Ureter (tissue), 1 donor: ENCODE measurements around the gene PRLHR. TPM values are rescaled to one million over a fixed set of nuclear protein-coding genes. Genes with fewer than 3 reads are reported as not detected.

Source experiments
- DNase-seq: peaks from one replicate; pipeline ENCODE4 v3.0.0-alpha.2; 2020; ENCODE audit warnings: low spot score
- total RNA-seq: library from RNA; stranded (reverse); gene quantifications from one replicate; pipeline ENCODE4 v1.2.4, GENCODE V29; 2023
- donor health status: DM: yes; HTN: yes; CAD: no.

PRLHR gene
- total RNA-seq, 1 donor from 2014 or later, result not detected

DNA sequence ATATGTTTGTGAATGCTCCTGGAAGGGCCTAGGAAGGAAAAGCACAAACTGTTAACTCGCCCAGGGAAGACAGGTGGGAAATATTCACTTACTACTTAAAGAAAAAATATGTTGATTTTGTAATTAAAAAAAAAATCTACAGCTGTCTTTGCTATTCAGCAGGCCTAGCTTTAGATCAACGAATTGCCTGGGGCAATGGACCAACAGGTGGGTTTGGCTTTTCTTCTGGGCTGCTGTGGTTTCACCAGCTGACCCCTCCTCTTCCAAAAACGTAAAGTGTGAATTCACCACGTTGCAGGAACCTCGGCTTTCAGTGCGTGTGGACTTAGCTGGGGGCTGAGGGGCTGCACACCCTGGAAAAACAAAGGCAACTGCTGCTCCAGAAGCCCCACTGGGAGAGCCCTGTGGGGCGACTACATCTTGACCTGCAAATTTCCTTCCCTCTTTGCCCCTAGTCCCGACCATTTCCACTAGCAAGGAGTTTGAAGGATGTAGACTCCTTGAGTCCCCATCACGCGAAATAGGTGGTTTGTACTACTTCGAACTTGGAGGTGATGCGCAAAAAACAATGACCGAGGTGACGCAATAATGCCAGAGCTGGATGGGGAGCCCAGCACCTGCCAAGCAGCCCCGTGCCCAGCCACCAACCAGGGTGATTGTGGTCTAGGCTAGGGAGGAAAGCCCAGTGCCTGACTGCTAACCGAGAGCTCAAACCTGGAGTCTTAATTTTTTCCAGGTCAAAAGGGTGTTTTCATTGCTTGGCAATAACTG is 7.4 kb downstream of the PRLHR start:
- DNase-seq, result no peak

DNA sequence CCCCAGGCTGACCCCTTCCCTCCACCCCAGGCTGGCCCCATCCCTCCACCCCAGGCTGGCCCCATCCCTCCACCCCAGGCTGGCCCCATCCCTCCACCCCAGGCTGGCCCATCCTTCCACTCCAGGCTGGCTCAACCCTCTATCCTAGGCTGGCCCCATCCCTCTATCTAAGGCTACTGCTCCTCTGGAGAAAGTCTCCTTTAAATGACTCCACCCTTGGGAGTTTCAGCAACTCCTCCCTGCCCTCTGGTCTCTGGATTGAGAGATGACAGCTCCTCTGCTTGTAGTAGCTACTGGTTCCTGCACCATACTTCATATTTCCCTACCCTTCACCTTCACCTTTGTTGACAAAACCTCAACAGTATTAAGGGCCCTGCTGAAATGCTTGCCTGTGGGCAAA is 8.5 kb downstream of the PRLHR start:
- DNase-seq, result no peak

DNA sequence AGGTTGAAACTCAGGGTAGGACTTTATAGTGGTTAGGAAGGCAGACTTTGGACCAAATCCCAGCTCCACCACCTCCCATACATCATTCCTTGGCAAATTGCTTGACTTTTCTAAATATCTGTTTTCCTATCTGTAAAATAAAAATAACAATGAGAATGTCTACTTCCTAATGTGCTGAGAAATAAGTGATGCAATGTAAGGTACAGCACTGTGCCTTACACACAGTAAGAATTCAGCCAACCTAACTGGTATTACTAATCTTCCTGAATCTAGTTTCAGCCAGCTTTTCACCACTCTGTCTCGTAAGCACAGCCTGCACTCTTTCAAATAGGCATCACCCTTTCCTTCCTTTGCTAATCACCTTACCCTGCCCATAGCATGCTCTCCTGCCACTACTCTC is 9.7 kb downstream of the PRLHR start:
- no peak for DNase-seq

DNA sequence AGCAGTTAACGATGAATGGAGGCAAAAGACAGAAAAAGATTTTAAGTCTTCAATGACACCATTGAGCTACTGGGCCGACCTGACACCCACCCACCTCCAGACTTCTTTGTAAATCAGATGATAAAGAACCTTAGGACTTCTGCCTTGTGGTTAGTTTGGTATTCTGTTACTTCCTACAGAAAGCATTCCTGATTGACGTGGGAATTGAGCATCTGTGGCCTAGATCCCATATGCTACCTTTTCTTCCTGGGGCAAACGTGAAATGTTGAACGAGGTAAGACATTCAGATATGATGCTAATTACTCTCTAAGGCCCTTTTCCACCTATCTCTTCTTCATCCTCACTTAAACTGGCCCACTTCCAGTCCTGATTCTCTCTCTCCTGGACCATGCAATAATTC is 10.2 kb downstream of the PRLHR start:
- DNase-seq, result no peak

DNA sequence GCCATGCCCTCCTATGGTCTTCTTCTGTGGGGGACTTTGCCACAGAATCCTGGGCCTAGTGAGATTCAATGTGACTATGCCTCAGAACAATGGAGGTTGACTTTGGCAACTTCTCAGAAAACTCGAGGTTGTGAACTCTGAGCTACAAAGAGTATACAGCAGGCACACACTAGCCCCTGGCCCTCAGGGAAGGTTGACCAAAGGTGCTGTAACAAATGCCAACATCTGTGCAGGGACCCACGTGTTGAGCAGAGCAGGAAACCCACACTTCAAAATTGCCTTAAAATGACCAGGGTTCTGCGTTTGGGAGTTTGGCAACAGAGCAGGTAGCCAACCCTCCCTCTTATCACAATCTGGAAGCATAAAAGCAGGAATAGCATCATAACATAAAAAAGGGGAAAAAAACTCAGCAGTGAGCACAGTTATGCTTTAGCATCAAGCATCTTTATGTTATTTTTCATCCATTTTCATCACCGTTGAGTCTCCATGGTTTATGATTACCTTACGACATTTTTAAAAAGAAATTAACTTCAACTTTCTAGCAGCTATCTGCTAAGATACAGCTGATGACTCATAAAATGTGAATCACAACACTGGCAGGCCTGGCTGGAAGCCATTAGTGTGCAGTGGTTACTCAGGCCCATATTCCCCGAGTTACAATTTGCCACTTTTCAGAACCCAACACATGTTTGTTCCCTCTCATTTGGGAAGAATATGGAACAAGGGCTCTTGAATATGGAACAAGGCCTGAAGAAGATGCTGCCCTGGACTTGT is 11.1 kb downstream of the PRLHR start:
- no peak for DNase-seq

DNA sequence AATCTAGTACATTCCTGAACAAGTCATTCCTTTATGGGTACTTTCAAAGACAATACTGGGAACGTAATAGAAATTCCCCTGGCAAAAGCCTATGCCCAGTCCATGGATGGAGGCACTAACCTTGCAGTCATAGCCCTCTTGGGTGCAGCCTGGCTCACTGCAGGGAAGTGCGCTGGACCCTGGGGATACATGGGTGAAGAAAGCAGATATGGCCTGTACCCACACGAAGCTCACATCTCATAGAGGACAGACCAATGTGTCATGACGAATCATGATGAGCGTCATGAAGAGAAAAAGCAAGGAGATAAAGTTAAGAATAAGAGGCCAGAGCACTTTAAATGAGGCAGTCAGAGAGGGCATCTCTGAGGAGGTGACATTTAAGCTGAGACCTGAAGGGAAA is 11.8 kb downstream of the PRLHR start:
- DNase-seq, result no peak

DNA sequence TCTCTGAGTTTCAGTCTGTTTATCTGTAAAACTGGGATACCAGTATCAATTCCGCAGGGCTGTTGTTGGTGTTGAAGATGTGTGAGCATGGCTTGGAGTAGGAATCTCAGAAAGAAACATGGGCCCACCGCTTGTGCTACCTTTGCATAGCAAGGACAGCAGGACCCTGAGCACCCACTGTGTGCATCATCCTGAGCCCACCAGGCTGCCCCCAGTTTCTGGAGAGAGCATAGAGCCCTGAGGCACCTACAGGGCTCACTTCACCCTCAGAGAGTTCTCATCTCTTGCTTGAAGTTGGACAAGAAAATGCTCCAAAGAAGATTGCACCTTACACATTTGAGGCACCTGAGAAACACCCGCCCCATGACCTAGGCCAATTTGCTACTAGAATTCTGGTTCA is 12.9 kb downstream of the PRLHR start:
- no peak for DNase-seq

DNA sequence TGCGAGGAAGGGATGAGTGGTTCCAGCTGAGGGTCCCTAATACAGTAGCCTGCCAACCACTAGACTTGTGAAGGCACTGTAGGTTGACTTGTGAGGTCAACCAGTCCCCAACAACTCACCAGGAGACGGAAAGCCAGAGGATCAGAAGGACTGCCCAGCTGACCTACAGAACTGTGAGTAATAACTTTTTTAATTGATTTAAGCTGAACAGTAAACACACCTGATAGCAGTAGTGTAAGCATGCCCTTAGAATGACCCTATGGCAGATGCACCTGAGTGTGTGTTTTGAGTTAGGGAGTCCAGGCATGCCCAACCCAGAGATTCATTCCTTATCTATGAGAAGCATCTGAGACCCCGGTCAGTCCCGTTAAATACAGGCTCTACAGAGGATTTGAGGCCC is 14.1 kb downstream of the PRLHR start:
- no peak for DNase-seq

DNA sequence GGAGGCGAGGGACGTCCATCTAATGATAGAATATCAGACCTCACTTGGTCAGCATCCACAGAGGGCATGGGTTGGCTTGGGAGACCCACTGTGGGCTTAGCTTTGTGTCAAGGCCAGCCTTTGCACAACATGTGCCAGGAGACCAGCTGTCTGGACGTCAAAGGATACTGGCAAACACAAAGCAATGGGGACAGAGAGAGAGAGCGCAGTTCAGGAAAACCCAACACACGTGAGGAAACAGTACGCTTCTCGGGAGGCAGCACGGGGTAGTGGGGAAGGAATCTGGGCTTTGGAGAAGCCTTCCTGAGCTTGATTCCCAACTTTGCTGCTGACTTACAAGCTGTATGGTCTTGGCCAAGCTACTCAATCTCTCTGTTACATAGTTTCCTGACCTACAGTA is 14.7 kb downstream of the PRLHR start:
- DNase-seq, result no peak

DNA sequence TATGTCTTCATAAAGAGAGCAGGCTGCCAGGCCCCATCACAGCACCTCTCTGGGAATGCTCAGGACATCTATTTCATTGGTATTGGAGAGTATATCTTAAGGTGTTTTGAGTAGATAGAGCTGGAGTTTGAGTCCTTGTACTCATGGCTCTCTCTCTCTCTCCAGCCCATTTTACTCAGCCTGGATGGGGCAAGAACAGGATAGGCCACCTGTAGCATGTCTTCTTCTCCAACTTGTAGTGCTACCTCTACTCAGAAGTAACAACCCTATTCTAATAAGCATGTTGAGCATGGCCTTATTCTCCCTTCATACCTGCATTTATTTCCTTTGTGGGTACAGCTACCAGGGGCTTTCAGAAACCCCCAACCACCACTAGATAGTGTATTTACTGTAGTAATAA is 21.9 kb downstream of the PRLHR start:
- no peak for DNase-seq

DNA sequence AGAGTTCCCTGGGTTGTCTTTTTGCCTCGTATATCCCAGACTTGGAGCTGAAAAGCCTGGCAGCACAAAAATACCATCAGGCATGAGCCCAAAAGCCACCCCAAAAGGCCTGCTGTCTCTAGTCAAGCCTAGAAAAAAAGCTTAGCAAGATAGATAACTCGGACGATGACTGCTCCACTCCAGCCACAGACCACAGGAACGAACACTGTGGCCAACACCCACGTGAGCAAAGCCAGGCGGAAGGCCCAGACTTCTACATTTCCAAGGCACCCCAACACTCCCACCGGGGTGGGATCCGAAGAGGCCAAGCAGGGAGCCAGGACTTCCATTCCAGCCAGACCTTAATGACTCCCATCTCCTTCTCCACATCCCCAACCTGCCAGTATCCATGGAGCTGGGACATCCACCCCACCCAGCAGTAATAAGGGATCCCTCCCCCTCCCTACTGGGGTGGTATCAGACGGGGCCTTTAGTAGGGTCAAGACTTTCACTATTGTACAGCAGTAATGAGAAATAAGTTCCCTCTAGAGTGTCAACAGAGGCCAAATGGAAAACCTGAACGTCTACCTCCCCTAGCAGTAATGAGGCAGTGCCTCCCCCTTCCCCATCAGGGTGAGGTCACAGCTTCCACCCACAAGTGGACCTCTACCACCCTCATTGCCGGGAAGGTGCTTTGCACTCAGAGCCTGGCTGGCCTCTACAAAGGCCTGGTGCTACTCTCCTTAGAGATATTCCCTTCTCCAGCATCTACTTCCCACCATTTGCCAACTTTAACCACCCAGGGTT is 23.0 kb downstream of the PRLHR start:
- no peak for DNase-seq

DNA sequence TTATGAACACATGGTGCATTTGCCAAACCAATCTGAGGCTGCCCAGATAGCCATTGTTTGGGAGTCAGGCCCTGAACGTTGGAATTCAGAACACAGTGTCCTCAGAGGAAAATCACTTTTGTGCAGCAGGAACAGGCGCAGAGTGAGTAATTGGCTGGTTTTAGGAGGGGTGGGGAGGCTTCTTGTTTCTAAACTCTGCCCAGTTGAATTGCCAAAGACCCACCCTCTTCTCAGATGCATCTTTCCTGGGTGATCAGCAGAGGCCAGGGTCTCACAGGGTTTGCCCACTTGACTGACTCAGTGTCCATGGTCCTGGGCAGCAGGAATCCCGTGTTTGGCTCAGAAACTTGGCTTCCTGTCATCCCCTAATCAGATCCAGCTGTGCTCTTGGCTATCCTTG is 24.3 kb downstream of the PRLHR start:
- DNase-seq, result peak; percentile 63

DNA sequence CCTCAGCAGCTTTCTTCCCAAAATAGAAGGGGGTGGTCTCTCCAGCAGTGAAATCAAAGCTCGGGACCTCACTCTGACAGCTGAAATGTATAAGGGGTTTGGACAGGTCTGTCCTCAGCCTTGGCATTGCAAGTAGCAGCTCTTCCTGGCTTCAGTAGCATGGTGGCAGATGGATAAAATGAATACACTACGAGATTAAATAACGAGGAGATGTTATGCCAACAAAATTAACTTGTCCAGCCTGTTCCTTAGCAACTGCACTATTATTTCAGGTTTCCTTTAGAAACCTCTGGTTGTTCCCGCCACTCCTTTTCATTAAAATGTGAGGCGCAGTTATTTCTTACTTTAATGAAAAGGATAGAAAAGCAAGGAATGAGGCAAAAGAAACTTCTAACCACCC is 24.9 kb downstream of the PRLHR start:
- no peak for DNase-seq

DNA sequence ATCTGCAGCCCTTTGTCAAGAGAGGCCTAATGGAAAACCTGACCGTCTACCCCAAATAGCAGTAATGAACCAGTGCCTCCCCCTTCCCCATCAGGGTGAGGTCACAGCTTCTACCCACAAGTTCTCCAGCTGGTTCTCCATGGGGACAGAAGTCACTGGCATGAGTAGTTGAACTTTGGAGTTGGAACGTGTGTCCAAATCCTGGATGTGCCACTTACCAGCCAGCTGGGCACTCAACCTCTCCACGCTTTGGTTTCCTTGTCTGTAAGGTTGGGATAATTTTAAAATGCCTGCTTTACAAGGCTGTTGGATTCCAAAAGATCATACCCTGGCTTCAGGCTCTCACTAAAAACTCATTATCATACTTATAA is 25.6 kb downstream of the PRLHR start:
- no peak for DNase-seq

DNA sequence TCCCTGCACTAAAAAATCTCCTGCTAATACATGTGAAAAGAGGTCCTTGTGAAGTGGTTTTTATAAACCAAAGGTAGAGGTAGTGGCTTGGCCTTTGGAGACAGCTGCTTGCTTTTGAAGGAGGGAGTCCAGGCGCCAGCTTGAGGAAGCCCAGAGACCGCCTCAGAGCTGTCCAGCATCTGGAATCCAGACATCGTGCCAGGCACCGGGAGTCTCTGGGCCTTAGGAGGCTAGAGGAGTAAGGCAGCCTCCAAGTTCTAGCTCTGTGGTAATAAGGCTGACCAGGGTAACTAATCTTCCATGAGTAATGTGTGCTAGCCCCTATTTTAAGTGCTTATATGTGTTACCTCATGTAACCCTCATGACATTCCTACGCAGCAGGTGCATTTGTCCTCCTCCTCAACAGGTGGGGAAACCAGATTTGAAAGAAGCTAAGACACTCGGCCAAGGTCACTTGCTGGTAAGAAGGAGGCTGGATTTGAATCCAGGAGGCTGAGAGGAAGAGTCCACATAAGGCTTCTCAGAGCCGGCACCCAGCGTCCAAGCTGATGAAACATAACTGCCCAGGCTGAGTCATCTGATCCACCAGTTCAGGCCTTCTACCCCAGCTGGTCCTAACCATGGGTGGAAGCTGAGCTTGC is 26.1 kb downstream of the PRLHR start:
- no peak for DNase-seq

DNA sequence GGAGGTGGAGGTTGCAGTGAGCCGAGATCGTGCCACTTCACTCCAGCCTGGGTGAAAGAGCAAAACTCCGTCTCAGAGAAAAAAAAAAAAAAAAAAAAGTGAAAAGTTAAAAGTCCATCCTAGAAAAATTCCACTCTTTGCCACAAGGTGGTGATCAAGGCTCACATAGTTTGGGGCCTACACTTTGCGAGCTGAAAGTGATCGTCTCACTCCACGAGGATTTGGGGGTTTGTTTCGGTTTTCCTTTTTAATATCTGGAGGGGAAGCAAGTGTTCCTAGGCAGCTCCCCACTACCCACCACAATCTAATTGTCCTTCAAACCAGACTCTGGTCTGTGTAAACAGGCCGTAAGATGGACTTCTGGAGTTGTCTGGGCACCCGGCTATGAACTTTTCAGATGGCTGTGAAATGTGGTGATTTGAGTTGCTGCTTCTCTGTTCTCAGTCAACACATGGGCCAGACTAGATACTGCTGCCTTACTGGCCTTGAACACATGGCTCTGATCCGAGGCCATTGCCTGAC is 27.1 kb downstream of the PRLHR start:
- DNase-seq, result peak; percentile 68

DNA sequence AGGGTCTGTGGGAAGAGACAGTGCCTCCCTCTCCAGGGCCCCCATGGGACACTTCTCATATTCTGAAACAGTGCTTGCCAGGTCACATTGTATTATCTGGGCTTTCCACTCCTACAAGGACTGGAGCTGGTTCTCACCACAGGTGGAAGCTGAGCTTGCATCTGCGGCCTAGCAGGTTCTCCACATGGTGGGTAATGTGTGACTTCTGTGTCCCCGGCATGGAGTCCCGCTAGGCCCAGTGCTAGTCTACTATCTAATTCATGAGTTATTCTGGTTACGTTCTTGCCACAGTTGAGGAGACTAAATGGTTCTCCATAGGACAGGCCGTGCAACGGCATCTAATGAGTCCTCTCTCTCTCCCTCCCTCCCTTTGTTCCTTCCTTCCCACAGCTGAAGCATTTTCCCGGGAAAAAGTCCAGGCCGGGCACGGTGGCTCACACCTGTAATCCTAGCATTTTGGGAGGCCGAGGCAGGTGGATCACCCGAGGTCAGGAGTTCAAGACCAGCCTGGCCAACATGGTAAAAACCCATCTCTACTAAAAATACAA is 27.7 kb downstream of the PRLHR start:
- no peak for DNase-seq

DNA sequence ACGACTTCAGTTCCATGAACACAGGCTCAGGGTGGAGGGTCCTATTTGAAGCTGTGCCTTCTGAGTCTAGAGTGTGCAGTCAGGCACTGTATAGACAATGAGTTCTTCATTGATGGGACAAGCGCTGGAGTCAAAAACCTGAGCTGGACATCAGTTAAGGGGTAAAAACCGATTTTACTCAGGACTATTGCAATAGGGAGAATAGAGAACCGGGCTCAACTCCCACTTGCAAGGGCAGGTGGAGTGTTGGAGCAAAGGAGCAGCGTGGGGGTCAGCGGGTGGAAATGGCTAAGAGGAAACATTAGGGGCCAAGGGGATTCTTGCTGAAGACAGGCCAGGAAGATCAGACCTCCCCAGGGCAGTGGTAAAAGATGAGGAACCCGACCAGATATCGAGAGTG is 28.5 kb downstream of the PRLHR start:
- no peak for DNase-seq

DNA sequence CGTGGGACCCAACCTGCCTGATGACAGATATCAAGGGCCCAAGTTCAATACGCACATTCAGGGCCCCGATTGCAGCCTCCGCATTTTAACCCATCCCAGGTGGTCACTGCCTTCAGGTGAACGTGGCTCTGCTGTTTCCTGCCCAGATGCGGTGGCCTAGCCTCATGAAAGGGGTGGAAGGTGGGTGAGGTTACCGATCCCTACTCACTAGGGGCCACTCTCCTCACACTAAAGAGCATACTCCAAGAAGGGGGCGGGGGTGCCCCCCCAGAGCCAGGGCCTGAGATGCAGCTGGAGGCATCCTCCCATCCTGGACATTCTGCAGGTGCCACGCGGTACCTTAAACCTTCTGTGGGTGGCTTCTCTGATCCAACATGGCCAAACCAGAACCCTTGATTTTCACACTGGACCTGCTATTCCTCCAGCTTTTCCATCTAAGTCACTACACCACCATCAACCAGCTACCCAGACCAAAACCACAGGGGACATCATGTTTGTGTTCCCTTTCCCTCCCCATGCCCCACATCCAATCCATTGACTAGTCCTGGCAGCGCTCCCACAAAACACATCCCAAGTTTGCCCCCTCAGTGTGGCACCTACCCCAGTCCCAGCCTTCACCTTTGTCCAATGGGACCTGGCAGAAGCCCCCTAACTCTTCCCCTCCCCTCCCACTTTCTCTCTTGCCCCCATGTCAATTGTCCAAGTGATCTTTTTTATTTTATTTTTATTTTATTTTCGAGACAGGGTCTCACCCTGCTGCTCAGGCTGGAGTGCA is 30.0 kb downstream of the PRLHR start:
- no peak for DNase-seq

DNA sequence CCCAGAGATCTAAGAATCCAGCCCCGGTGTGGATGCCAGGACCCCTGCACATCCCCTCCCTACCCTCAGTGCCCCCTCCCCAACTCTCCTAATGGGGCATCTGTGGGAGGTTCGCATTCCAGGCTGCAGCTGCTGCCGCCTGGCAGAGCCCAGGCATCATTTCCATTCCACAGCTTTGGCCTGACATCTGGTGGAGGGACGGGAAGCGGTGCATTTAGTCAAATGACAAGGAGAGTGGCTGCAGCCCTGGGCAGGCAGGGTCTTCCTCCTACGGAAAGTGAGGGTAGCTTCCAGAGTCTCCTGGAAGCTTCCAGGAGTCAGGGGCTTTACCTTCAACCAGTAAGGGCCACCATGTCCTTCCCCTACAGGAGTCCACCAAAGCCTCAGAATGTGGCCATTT is 30.8 kb downstream of the PRLHR start:
- no peak for DNase-seq

DNA sequence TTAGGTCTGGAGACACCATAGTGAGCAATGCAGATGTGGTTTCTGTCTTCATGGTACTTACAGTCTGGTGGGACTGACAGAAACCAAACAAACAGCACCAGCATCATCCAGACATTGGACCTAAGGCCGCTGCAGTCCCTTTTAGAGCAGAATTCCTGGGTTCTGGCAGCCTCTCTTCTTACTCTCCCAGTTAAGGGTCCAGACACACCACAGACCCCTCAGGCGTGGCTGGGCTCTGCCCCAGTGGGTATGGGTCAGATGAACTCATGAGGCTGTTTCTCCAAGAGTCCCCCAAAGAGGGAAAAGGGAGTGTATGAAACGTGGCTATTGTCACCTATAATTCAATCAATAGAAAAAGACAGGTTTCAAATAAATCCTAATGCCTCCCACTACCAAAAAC is 31.3 kb downstream of the PRLHR start:
- no peak for DNase-seq
